ENCODE data around the gene WASF3. TPM values are rescaled to one million over a fixed set of nuclear protein-coding genes. Genes with fewer than 3 reads are reported as not detected.

WASF3 gene
- total RNA-seq, 1 experiment from 2014 or later: 3.4 TPM

DNA sequence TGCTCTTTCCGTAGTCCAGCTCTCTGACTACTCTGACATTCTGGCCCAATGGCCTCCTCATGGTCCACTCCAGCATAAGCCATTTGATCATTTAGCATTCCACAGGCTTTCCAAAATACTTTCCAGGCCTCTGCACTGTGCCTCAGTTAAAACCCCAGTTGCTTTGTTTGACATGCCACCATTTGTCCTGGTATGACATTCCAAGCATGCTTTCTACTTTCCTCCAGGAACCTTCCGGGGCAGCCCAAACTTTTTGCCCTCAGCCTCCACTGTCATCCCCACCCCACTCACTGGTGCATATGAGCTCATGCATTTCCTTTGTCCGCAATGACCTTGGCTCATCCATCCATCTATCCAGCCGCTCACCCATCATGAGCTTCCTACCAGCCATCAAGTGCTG is 41.8 kb upstream of the WASF3 start (continued):
- TF ChIP-seq, protein P1, sequence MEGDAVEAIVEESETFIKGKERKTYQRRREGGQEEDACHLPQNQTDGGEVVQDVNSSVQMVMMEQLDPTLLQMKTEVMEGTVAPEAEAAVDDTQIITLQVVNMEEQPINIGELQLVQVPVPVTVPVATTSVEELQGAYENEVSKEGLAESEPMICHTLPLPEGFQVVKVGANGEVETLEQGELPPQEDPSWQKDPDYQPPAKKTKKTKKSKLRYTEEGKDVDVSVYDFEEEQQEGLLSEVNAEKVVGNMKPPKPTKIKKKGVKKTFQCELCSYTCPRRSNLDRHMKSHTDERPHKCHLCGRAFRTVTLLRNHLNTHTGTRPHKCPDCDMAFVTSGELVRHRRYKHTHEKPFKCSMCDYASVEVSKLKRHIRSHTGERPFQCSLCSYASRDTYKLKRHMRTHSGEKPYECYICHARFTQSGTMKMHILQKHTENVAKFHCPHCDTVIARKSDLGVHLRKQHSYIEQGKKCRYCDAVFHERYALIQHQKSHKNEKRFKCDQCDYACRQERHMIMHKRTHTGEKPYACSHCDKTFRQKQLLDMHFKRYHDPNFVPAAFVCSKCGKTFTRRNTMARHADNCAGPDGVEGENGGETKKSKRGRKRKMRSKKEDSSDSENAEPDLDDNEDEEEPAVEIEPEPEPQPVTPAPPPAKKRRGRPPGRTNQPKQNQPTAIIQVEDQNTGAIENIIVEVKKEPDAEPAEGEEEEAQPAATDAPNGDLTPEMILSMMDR (IDR thresholded peaks at IDR 0.05 in 2 of 3, conservative IDR thresholded peaks at IDR 0.05 in 1 of 3; ENCODE audit: borderline replicate concordance in 1 of 3, insufficient read depth in 1 of 3, low read depth in 2 of 3, low read length in 2 of 3): no peak
- TF ChIP-seq ELF1 (IDR thresholded peaks at IDR 0.05; ENCODE audit: borderline replicate concordance, low read depth) (no peak), JUND (IDR thresholded peaks at IDR 0.05) (no peak)

DNA sequence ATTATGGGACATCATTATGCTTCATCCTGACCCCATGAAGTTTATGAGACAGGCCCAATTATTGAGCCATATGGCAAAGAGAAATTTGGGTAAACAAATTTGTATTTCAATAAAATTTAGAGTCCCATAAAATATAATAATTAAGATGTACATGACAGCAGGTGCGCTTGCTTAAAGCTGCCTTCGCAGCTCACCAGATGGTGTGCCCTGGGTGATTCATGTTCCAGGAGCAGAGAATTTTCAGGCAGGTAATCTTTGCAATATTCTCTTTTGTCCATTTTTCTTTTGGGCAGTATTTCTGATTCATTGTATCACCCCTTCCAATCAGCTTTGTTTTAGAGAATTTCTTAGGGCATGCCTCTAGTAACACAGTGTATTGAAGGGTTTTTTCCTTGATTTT is 39.5 kb upstream of the WASF3 start:
- ChIA-PET POLR2A (no interaction called here), RAD21 (ENCODE audit: low non-redundant PET in 1 of 2, low total read pairs in 2 of 2, uncharacterized antibody in 2 of 2, unreplicated experiment in 2 of 2) (no interaction called here), CTCF (no interaction called here)
- peaks cover 11% of the 10 kb centered on the region for H3K27me3 ChIP-seq (ENCODE audit: insufficient read depth, low read length)
- no peak overlapping the region for H3K4me2 ChIP-seq (ENCODE audit: low read length)
- H3K4me1 ChIP-seq (ENCODE audit: control insufficient read depth in 1 of 2, insufficient read depth in 2 of 2, low read length in 2 of 2): no peaks in the 10 kb centered on the region
- TF ChIP-seq POLR2AphosphoS5 (IDR thresholded peaks at IDR 0.05; ENCODE audit: low read depth, low read length) (no peak), JUND (IDR thresholded peaks at IDR 0.05) (no peak), SP1 (IDR thresholded peaks at IDR 0.05; ENCODE audit: low read depth) (no peak), CBX3 (IDR thresholded peaks at IDR 0.05; ENCODE audit: low read depth) (no peak), EGR1 (IDR thresholded peaks at IDR 0.05; ENCODE audit: low read depth) (no peak), POLR2A (IDR thresholded peaks at IDR 0.05; ENCODE audit: borderline replicate concordance, extremely low read depth, insufficient read depth, insufficient read length) (no peak)
- TF ChIP-seq, protein P1 (IDR thresholded peaks at IDR 0.05 in 2 of 3, conservative IDR thresholded peaks at IDR 0.05 in 1 of 3; ENCODE audit: borderline replicate concordance in 1 of 3, insufficient read depth in 1 of 3, low read depth in 2 of 3, low read length in 2 of 3): no peak
- TF ChIP-seq, protein P2, sequence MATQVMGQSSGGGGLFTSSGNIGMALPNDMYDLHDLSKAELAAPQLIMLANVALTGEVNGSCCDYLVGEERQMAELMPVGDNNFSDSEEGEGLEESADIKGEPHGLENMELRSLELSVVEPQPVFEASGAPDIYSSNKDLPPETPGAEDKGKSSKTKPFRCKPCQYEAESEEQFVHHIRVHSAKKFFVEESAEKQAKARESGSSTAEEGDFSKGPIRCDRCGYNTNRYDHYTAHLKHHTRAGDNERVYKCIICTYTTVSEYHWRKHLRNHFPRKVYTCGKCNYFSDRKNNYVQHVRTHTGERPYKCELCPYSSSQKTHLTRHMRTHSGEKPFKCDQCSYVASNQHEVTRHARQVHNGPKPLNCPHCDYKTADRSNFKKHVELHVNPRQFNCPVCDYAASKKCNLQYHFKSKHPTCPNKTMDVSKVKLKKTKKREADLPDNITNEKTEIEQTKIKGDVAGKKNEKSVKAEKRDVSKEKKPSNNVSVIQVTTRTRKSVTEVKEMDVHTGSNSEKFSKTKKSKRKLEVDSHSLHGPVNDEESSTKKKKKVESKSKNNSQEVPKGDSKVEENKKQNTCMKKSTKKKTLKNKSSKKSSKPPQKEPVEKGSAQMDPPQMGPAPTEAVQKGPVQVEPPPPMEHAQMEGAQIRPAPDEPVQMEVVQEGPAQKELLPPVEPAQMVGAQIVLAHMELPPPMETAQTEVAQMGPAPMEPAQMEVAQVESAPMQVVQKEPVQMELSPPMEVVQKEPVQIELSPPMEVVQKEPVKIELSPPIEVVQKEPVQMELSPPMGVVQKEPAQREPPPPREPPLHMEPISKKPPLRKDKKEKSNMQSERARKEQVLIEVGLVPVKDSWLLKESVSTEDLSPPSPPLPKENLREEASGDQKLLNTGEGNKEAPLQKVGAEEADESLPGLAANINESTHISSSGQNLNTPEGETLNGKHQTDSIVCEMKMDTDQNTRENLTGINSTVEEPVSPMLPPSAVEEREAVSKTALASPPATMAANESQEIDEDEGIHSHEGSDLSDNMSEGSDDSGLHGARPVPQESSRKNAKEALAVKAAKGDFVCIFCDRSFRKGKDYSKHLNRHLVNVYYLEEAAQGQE (IDR thresholded peaks at IDR 0.05; ENCODE audit: low read depth): no peak
- TF ChIP-seq, protein P3, sequence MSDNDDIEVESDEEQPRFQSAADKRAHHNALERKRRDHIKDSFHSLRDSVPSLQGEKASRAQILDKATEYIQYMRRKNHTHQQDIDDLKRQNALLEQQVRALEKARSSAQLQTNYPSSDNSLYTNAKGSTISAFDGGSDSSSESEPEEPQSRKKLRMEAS (IDR thresholded peaks at IDR 0.05): no peak
- TF ChIP-seq, protein P4, sequence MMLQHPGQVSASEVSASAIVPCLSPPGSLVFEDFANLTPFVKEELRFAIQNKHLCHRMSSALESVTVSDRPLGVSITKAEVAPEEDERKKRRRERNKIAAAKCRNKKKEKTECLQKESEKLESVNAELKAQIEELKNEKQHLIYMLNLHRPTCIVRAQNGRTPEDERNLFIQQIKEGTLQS (IDR thresholded peaks at IDR 0.05): no peak
- H3K9me3 ChIP-seq (ENCODE audit: control insufficient read depth in 1 of 2, insufficient read depth in 1 of 2, low read depth in 1 of 2, low read length in 2 of 2): no peaks in the 10 kb centered on the region
- DNase-seq (ENCODE audit: low read depth, low spot score) (no peak), ATAC-seq (no peak)
- no TSS peak for BruUV-seq (replicated peaks)
- H2AFZ ChIP-seq (ENCODE audit: low read depth, low read length, poor library complexity, severe bottlenecking): no peak overlapping the region
- H3K36me3 ChIP-seq (ENCODE audit: control insufficient read depth in 1 of 2, insufficient read depth in 2 of 2, low read length in 2 of 2): no peaks in the 10 kb centered on the region
- H3K79me2 ChIP-seq (ENCODE audit: insufficient read depth, low read length): no peaks in the 10 kb centered on the region
- no peaks in the 10 kb centered on the region for H3K9me2 ChIP-seq (ENCODE audit: insufficient read depth)
- no peaks in the 10 kb centered on the region for H4K20me1 ChIP-seq (ENCODE audit: insufficient read depth)
- no peak overlapping the region for H3K4me3 ChIP-seq (replicated peaks in 1 of 2; ENCODE audit: low read depth in 1 of 2, low read length in 2 of 2)
- H3K27ac ChIP-seq (ENCODE audit: low read depth, low read length): no peak overlapping the region
- no peak overlapping the region for H3K9ac ChIP-seq (ENCODE audit: low read length)
- intact Hi-C loops (cut with micrococcal nuclease): no loop called here
